Measurements from ENCODE around the gene PLAGL2.

The PLAGL2 gene

DNA sequence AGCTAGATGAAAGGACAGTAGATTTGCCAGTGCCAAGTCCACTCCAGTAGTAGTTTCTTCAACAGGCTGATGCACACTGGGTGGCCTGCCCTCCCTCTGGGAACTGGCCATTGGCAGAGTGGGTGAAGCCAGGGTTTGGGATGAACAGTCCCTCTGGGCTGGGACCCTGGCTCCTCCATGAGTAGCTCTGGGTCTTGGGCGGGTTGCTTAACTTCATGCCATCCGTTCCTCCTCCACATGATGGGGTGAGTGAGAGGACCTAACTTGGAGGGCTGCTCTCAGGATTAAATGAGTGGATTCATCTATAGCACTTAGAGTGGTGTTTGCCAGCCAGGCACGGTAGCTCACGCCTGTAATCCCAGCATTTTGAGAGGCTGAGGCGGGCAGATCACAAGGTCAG, 47.2 kb downstream of the PLAGL2 start:
- Histone ChIP-seq H3K4me2 (ENCODE audit: low read length) (no peak overlapping the region), H4K20me1 (ENCODE audit: insufficient read depth, low read length) (no peaks in the 10 kb centered on the region), H2AFZ (ENCODE audit: low read depth, low read length) (no peak overlapping the region), H3K79me2 (ENCODE audit: low read length) (no peaks in the 10 kb centered on the region), H3K36me3 (replicated peaks; ENCODE audit: low read depth, low read length) (peaks cover 66% of the 10 kb centered on the region), H3K9me3 (ENCODE audit: insufficient read depth, low read length) (no peaks in the 10 kb centered on the region), H3K9ac (ENCODE audit: low read length) (no peak overlapping the region), H3K27me3 (ENCODE audit: low read depth, low read length) (no peaks in the 10 kb centered on the region), H3K4me1 (ENCODE audit: low read length) (peaks cover 5% of the 10 kb centered on the region), H3K4me3 (ENCODE audit: low read length) (no peak overlapping the region), H3K27ac (ENCODE audit: low read length) (no peak overlapping the region)
- TF ChIP-seq, protein P1, sequence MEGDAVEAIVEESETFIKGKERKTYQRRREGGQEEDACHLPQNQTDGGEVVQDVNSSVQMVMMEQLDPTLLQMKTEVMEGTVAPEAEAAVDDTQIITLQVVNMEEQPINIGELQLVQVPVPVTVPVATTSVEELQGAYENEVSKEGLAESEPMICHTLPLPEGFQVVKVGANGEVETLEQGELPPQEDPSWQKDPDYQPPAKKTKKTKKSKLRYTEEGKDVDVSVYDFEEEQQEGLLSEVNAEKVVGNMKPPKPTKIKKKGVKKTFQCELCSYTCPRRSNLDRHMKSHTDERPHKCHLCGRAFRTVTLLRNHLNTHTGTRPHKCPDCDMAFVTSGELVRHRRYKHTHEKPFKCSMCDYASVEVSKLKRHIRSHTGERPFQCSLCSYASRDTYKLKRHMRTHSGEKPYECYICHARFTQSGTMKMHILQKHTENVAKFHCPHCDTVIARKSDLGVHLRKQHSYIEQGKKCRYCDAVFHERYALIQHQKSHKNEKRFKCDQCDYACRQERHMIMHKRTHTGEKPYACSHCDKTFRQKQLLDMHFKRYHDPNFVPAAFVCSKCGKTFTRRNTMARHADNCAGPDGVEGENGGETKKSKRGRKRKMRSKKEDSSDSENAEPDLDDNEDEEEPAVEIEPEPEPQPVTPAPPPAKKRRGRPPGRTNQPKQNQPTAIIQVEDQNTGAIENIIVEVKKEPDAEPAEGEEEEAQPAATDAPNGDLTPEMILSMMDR (IDR thresholded peaks at IDR 0.05; ENCODE audit: low read depth, low read length): no peak
- no peak for TF ChIP-seq EZH2phosphoT487 (IDR thresholded peaks at IDR 0.05; ENCODE audit: low read depth)

DNA sequence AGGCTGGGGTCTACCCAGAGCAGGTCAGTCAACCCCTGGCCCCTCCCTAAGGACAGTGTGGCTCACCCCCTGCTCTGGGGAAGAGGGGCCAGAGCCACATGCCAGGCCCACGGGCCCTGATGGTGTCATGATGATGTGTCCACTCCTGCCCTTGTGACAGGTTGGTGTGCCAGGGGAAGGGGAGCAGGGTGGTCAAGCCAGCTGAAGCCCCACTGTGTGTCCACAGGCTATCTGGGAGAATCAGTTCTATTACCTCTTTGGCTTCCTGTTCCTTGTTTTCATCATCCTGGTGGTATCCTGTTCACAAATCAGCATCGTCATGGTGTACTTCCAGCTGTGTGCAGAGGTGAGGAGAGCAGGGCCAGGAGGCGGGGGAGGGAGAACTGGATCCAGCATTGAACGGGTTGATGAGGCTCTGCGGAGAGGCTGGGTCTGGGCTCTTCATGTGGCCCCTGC, 47.7 kb downstream of the PLAGL2 start:
- Histone ChIP-seq H3K9ac (ENCODE audit: low read length) (no peak overlapping the region), H3K79me2 (ENCODE audit: low read length) (no peaks in the 10 kb centered on the region), H3K36me3 (replicated peaks; ENCODE audit: low read depth, low read length) (peaks cover 66% of the 10 kb centered on the region), H2AFZ (ENCODE audit: low read depth, low read length) (no peak overlapping the region), H3K4me3 (ENCODE audit: low read length) (no peak overlapping the region), H3K27ac (ENCODE audit: low read length) (no peak overlapping the region), H3K4me1 (ENCODE audit: low read length) (peaks cover 10% of the 10 kb centered on the region), H4K20me1 (ENCODE audit: insufficient read depth, low read length) (no peaks in the 10 kb centered on the region), H3K4me2 (ENCODE audit: low read length) (no peak overlapping the region), H3K27me3 (ENCODE audit: low read depth, low read length) (no peaks in the 10 kb centered on the region), H3K9me3 (ENCODE audit: insufficient read depth, low read length) (no peaks in the 10 kb centered on the region)
- no peak for TF ChIP-seq EZH2phosphoT487 (IDR thresholded peaks at IDR 0.05; ENCODE audit: low read depth)
- TF ChIP-seq, protein P1 (IDR thresholded peaks at IDR 0.05; ENCODE audit: low read depth, low read length): no peak

DNA sequence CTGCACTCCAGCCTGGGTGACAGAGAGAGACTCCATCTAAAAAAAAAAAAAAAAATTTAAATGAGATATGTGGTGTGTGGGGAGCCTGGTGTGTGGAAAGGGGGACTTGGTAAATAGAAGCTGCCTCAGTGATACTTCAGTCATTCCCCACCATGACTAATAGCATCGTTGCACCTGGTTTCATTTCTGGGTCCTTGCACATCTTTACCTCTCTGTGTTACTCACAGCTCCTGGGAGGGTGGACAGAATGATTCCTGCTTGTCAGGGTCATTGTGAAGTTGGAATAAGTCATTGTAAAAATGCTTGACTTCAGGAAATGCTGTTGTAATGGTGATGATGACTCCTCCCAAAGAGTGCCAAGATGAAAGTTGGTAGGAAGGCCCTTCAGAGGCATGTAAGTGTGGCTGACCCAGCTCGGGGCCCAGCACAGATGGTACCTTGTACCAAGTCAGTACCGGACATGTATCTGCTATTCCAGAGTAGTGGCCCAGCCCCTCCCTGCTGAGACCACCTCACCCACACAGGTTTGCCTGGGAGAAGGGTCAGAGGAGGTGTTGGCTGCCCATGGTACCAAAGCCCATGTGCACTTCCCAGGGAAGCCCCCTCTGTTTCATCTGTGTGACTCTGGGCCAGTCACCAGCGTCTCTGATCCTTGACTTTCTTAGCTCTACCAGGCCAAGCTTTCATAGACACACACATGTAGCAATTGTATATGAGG, 48.4 kb downstream of the PLAGL2 start:
- H3K4me2 ChIP-seq (ENCODE audit: low read length): no peak overlapping the region
- H3K9ac ChIP-seq (ENCODE audit: low read length): no peak overlapping the region
- no peaks in the 10 kb centered on the region for H3K9me3 ChIP-seq (ENCODE audit: insufficient read depth, low read length)
- TF ChIP-seq EZH2phosphoT487 (IDR thresholded peaks at IDR 0.05; ENCODE audit: low read depth): no peak
- TF ChIP-seq, protein P1 (IDR thresholded peaks at IDR 0.05; ENCODE audit: low read depth, low read length): no peak
- H3K27ac ChIP-seq (ENCODE audit: low read length): no peak overlapping the region
- no peak overlapping the region for H2AFZ ChIP-seq (ENCODE audit: low read depth, low read length)
- peaks cover 63% of the 10 kb centered on the region for H3K36me3 ChIP-seq (replicated peaks; ENCODE audit: low read depth, low read length)
- H4K20me1 ChIP-seq (ENCODE audit: insufficient read depth, low read length): no peaks in the 10 kb centered on the region
- no peak overlapping the region for H3K4me3 ChIP-seq (ENCODE audit: low read length)
- peaks cover 13% of the 10 kb centered on the region for H3K4me1 ChIP-seq (ENCODE audit: low read length)
- H3K79me2 ChIP-seq (ENCODE audit: low read length): no peaks in the 10 kb centered on the region
- no peaks in the 10 kb centered on the region for H3K27me3 ChIP-seq (ENCODE audit: low read depth, low read length)

DNA sequence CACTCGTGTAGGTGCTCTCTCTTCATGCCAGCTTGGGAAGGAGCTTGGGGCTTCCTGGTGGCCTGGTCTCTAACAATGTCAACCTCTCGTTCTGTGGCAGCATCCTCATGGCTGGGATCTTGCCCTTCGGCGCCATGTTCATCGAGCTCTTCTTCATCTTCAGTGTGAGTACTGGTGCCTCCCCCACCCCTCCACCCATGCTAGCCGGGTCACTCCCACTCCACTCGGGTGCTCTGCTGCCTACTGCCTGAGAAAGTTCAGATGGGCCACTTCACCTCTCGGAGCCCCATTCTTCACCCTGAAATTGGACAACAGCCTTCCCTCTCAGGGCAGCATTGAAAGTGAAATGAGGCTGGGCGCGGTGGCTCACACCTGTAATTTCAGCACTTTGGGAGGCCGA, 49.2 kb downstream of the PLAGL2 start:
- no peak overlapping the region for H3K4me3 ChIP-seq (ENCODE audit: low read length)
- TF ChIP-seq, protein P1 (IDR thresholded peaks at IDR 0.05; ENCODE audit: low read depth, low read length): no peak
- no peak for TF ChIP-seq EZH2phosphoT487 (IDR thresholded peaks at IDR 0.05; ENCODE audit: low read depth)
- H3K79me2 ChIP-seq (ENCODE audit: low read length): no peaks in the 10 kb centered on the region
- H4K20me1 ChIP-seq (ENCODE audit: insufficient read depth, low read length): no peaks in the 10 kb centered on the region
- H3K4me2 ChIP-seq (ENCODE audit: low read length): no peak overlapping the region
- H3K27ac ChIP-seq (ENCODE audit: low read length): no peak overlapping the region
- no peak overlapping the region for H2AFZ ChIP-seq (ENCODE audit: low read depth, low read length)
- peaks cover 65% of the 10 kb centered on the region for H3K36me3 ChIP-seq (replicated peaks; ENCODE audit: low read depth, low read length)
- H3K9ac ChIP-seq (ENCODE audit: low read length): no peak overlapping the region
- peaks cover 13% of the 10 kb centered on the region for H3K4me1 ChIP-seq (ENCODE audit: low read length)
- H3K27me3 ChIP-seq (ENCODE audit: low read depth, low read length): no peaks in the 10 kb centered on the region
- H3K9me3 ChIP-seq (ENCODE audit: insufficient read depth, low read length): no peaks in the 10 kb centered on the region
